H9 (cell line): Measurements from ENCODE around the gene WBP1L. TPM values are rescaled to one million over a fixed set of nuclear protein-coding genes. Genes with fewer than 3 reads are reported as not detected.

Source experiments
- DNase-seq: peaks from one replicate; pipeline ENCODE4 v3.0.0-alpha.2; 2017
- H2AFZ ChIP-seq: one replicate; pipeline ENCODE4 v1.6.1; 2013; ENCODE audit warnings: mild to moderate bottlenecking, low read length, control low read depth, moderate library complexity
- H2AK5ac ChIP-seq: 2 replicates; pipeline ENCODE4 v1.6.1; 2013; ENCODE audit warnings: low read length, control low read depth, mixed read lengths; ENCODE audit not compliant: insufficient read length
- H2BK120ac ChIP-seq: one replicate; pipeline ENCODE4 v1.6.1; 2013; ENCODE audit warnings: low read depth, mild to moderate bottlenecking, low read length, control low read depth, inconsistent platforms; ENCODE audit not compliant: poor library complexity, severe bottlenecking
- H2BK12ac ChIP-seq: 2 replicates; pipeline ENCODE4 v1.6.1; 2013; ENCODE audit warnings: low read length, control low read depth, mixed read lengths, low read depth; ENCODE audit not compliant: insufficient read length
- H2BK15ac ChIP-seq: 2 replicates; pipeline ENCODE4 v1.6.1; 2013; ENCODE audit warnings: low read depth, low read length, control low read depth
- H2BK20ac ChIP-seq: one replicate; pipeline ENCODE4 v1.6.1; 2013; ENCODE audit warnings: low read depth, mild to moderate bottlenecking, low read length, control low read depth, inconsistent platforms; ENCODE audit not compliant: poor library complexity, severe bottlenecking
- H2BK5ac ChIP-seq: 2 replicates; pipeline ENCODE4 v1.6.1; 2013; ENCODE audit warnings: low read length, control low read depth, mixed read lengths; ENCODE audit not compliant: insufficient read length
- H3K14ac ChIP-seq: 2 replicates; pipeline ENCODE4 v1.6.1; 2013; ENCODE audit warnings: low read length, control low read depth; ENCODE audit not compliant: insufficient read depth
- H3K18ac ChIP-seq: 2 replicates; pipeline ENCODE4 v1.6.1; 2013; ENCODE audit warnings: low read depth, mild to moderate bottlenecking, mixed read lengths, low read length, control low read depth; ENCODE audit not compliant: insufficient read length
- H3K23ac ChIP-seq: 2 replicates; pipeline ENCODE4 v1.6.1; 2013; ENCODE audit warnings: low read length, control low read depth, mixed read lengths, low read depth; ENCODE audit not compliant: insufficient read length
- H3K23me2 ChIP-seq: 2 replicates; pipeline ENCODE4 v1.6.1; 2013; ENCODE audit warnings: low read depth, mild to moderate bottlenecking, mixed read lengths, low read length, control low read depth; ENCODE audit not compliant: insufficient read length, poor library complexity, severe bottlenecking
- H3K27ac ChIP-seq: 2 replicates; pipeline ENCODE4 v1.5.1; 2013; ENCODE audit warnings: low read length, control low read depth, mixed read lengths, low read depth; ENCODE audit not compliant: insufficient read length
- H3K27me3 ChIP-seq: 2 replicates; pipeline ENCODE4 v1.6.1; 2013; ENCODE audit warnings: low read length, control low read depth, inconsistent platforms; ENCODE audit not compliant: insufficient read depth
- H3K4ac ChIP-seq: 2 replicates; pipeline ENCODE4 v1.6.1; 2013; ENCODE audit warnings: low read depth, mild to moderate bottlenecking, control low read depth, inconsistent platforms, low read length, moderate library complexity
- H3K4me1 ChIP-seq: 2 replicates; pipeline ENCODE4 v1.6.1; 2013; ENCODE audit warnings: low read length, control low read depth, inconsistent platforms; ENCODE audit not compliant: insufficient read depth
- H3K4me2 ChIP-seq: 2 replicates; pipeline ENCODE4 v1.6.1; 2013; ENCODE audit warnings: low read length, control low read depth, mixed read lengths; ENCODE audit not compliant: insufficient read length, insufficient read depth
- H3K56ac ChIP-seq: 2 replicates; pipeline ENCODE4 v1.6.1; 2013; ENCODE audit warnings: low read depth, mild to moderate bottlenecking, mixed read lengths, low read length, control low read depth; ENCODE audit not compliant: insufficient read length
- H3K79me1 ChIP-seq: 2 replicates; pipeline ENCODE4 v1.6.1; 2013; ENCODE audit warnings: low read depth, mild to moderate bottlenecking, moderate library complexity, low read length, control low read depth, inconsistent platforms; ENCODE audit not compliant: insufficient read depth, poor library complexity, severe bottlenecking
- H3K79me2 ChIP-seq: 2 replicates; pipeline ENCODE4 v1.6.1; 2013; ENCODE audit warnings: low read length, control low read depth, inconsistent platforms; ENCODE audit not compliant: insufficient read depth
- H3K9ac ChIP-seq: 2 replicates; pipeline ENCODE4 v1.6.1; 2013; ENCODE audit warnings: low read length, control low read depth, mixed read lengths; ENCODE audit not compliant: insufficient read length; ENCODE audit errors: extremely low read depth
- H3K9me3 ChIP-seq: one replicate; pipeline ENCODE4 v1.6.1; 2013; ENCODE audit warnings: low read depth, low read length, inconsistent platforms; ENCODE audit not compliant: control insufficient read depth
- H3T11ph ChIP-seq: one replicate; pipeline ENCODE4 v1.6.1; 2013; ENCODE audit warnings: mild to moderate bottlenecking, low read length, control low read depth, inconsistent platforms
- H4K20me1 ChIP-seq: one replicate; pipeline ENCODE4 v1.6.1; 2013; ENCODE audit not compliant: control insufficient read depth, insufficient read length, insufficient read depth
- H4K5ac ChIP-seq: 2 replicates; pipeline ENCODE4 v1.6.1; 2013; ENCODE audit warnings: low read depth, mild to moderate bottlenecking, mixed read lengths, low read length, control low read depth; ENCODE audit not compliant: insufficient read length
- H4K8ac ChIP-seq: replicated peaks from 2 replicates; pipeline ENCODE4 v1.6.1; 2013; ENCODE audit warnings: low read length, control low read depth, mixed read lengths, low read depth; ENCODE audit not compliant: insufficient read length
- H4K91ac ChIP-seq: 2 replicates; pipeline ENCODE4 v1.6.1; 2013; ENCODE audit warnings: low read depth, mild to moderate bottlenecking, moderate library complexity, mixed read lengths, low read length, control low read depth; ENCODE audit not compliant: insufficient read length
- H3K27ac Mint-ChIP-seq, 3 experiments: 2 replicates in 2 of 3; 3 replicates in 1 of 3; pipeline ENCODE4 v1.8.0; 2020 to 2021; ENCODE audit warnings: mixed read lengths in 3 of 3, mild to moderate bottlenecking in 1 of 3, moderate library complexity in 1 of 3
- H3K27me3 Mint-ChIP-seq: 2 replicates; pipeline ENCODE4 v1.8.0; 2021; ENCODE audit warnings: low read depth, mild to moderate bottlenecking, moderate library complexity, mixed read lengths
- H3K36me3 Mint-ChIP-seq, 3 experiments: 2 replicates in 2 of 3; 3 replicates in 1 of 3; pipeline ENCODE4 v1.8.0; 2020 to 2021; ENCODE audit warnings: low read depth in 3 of 3, mixed read lengths in 3 of 3; ENCODE audit not compliant: insufficient read depth in 1 of 3
- H3K4me1 Mint-ChIP-seq, 2 experiments: 2 replicates each; pipeline ENCODE4 v1.8.0; 2020; ENCODE audit warnings: mixed read lengths in 2 of 2
- H3K4me3 Mint-ChIP-seq, 2 experiments: 2 replicates in 1 of 2; 3 replicates in 1 of 2; pipeline ENCODE4 v1.8.0; 2020 to 2021; ENCODE audit warnings: mild to moderate bottlenecking in 2 of 2, mixed read lengths in 2 of 2, moderate library complexity in 1 of 2
- H3K9me3 Mint-ChIP-seq, 2 experiments: 2 replicates in 1 of 2; 3 replicates in 1 of 2; pipeline ENCODE4 v1.8.0; 2020; ENCODE audit warnings: mild to moderate bottlenecking in 2 of 2, mixed read lengths in 2 of 2, moderate library complexity in 1 of 2
- CTCF ChIP-seq: fragments of 200-600 bp; sonication (generic); conservative IDR thresholded peaks from 3 replicates; pipeline ENCODE4 v1.8.0; 2021; ENCODE audit warnings: antibody characterized with exemption, mild to moderate bottlenecking
- WGBS: extraction: QIAGEN DNeasy Blood & Tissue Kit; methylation state at CpG from one replicate; pipeline ENCODE4 v1.1.7; 2013; ENCODE audit warnings: missing lambda C conversion rate, low lambda C conversion rate, mixed read lengths; ENCODE audit not compliant: insufficient read length; ENCODE audit errors: extremely low coverage; 5-methylcytosine and 5-hydroxymethylcytosine counted together
- total RNA-seq: library from RNA; stranded (reverse); gene quantifications from 2 replicates; pipeline ENCODE4 v1.2.1, GENCODE V29; 2021

WBP1L gene
- total RNA-seq, 1 experiment from 2014 or later: 23.8 TPM

- Histone ChIP-seq H3K23me2 (no peaks in the 10 kb centered on the region), H4K91ac (no peak overlapping the region), H4K20me1 (peaks cover 3% of the 10 kb centered on the region), H2BK15ac (no peak overlapping the region), H2BK12ac (no peak overlapping the region), H2AFZ (no peak overlapping the region), H4K8ac (no peak overlapping the region), H3K18ac (no peak overlapping the region), H3K27ac (peak overlapping the region; percentile 47), H3K56ac (no peak overlapping the region), H3K27me3 (no peaks in the 10 kb centered on the region), H3K9ac (no peak overlapping the region), H3K14ac (no peak overlapping the region), H3K23ac (no peak overlapping the region), H3K4me2 (peak overlapping the region; percentile 40), H2BK5ac (no peak overlapping the region), H3K9me3 (peaks cover 4% of the 10 kb centered on the region), H3K4me1 (peaks cover 20% of the 10 kb centered on the region; the same call in 1 of the 2 replicates), H3K4ac (no peak overlapping the region), H2BK120ac (no peak overlapping the region), H2BK20ac (no peak overlapping the region), H2AK5ac (no peak overlapping the region), H3K79me1 (no peaks in the 10 kb centered on the region), H3K79me2 (no peaks in the 10 kb centered on the region), H4K5ac (no peak overlapping the region), H3T11ph (no peak overlapping the region)
- no peak for TF ChIP-seq CTCF
- no CpG with 5 or more reads among the region's 2 CpGs for WGBS
- Mint-ChIP-seq H3K27me3 (no peaks in the 10 kb centered on the region; the same call in 1 of the 2 replicates), H3K4me3 (no peak overlapping the region; a peak in 1 of 5 replicates), H3K27ac (peak overlapping the region in 2 of 3 experiments; percentile 48 to 71; a peak in 3 of 7 replicates), H3K4me1 (peaks cover 46 to 53% of the 10 kb centered on the region in 2 experiments), H3K36me3 (peaks cover 6 to 15% (median 12%) of the 10 kb centered on the region in 3 experiments), H3K9me3 (peaks cover 5% of the 10 kb centered on the region in 2 experiments; a peak in 4 of 5 replicates)
- DNase-seq: peak; percentile 49
Observed at GRCh38 chr10:102801496-102801895, 57.7 kb downstream of the WBP1L start.
